ENCODE results near the gene SCUBE2.
A peak's percentile ranks its signal among the peaks of the same experiment; 100 is the strongest.
"Not testable (repeated sequence)": the region's sequence is repeated elsewhere in the genome, so short reads cannot be mapped to it uniquely, and the experiment has no call there.

Gene SCUBE2

DNA sequence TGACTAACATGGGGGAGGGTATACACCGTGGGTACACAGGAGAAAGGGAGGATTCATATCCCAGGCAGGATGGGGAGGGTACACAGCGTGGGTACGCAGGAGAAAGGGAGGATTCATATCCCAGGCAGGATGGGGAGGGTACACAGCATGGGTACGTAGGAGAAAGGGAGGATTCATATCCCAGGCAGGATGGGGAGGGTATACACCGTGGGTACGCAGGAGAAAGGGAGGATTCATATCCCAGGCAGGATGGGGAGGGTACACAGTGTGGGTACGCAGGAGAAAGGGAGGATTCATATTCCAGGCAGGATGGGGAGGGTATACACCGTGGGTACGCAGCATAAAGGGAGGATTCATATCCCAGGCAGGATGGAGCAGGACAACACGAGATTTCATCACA, 51.0 kb downstream of the SCUBE2 start:
- DNase-seq (ENCODE audit: low read depth) = no peak

DNA sequence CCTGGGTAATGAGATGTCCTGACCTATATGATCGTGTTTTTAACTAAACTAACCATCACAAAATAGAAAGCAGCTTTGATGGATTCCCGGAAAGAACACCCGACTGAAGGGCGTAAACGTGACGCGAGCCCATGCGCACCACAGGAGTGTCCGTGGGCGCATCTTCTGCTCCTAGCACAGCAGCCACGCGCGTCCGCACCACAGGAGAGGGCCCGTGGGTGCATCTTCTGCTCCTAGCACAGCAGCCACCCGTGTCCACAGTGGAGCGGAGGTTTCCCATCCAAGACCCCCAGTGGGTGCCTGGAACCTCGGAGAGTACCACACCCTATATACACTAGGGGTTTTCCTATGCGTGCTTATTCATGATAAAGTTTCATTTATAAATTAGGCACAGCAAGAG, 51.5 kb downstream of the SCUBE2 start:
- DNase-seq (ENCODE audit: low read depth) = no peak

DNA sequence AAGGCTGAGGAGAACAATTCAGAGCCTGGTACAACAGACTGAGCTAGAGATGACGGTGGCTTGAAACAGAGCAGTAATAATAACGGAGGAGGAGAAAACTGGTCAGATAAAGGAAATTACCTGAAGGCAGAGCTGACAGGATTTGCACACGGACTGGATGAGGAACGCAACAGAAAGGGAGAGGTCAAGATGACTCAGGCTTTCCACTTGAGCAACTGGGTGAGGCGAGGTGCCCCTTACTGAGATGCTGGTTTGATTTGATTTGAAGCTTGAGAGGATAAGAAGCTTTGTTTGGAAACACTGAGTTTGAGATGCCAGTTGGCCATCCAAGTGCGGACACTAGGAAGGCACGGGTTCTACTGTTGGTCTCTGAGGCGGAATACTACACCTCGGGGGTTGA, 52.2 kb downstream of the SCUBE2 start:
- no peak for DNase-seq (ENCODE audit: low read depth)

GRCh38 chr11:9038541-9038940, 52.9 kb downstream of the SCUBE2 start:
- no peak for DNase-seq (ENCODE audit: low read depth)

DNA sequence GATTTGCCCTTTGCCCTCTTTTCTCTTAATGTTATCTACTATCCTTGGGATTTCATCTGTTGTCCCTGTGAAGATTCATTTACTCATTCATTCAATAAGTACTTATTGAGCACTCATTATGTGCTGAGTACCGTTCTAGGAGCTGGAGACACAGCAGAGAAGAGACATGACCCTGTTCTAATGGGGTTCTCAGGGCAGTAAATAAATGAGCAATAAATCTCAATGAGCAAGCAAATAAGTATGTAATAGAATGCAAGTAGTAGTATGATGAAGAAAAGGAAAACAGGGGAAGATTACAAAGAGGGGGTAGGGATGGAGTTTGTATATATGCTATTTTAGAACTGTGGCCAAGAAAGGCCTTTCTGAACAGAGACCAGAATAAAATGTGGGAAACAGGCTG, 53.4 kb downstream of the SCUBE2 start:
- DNase-seq (ENCODE audit: low read depth) = no peak

DNA sequence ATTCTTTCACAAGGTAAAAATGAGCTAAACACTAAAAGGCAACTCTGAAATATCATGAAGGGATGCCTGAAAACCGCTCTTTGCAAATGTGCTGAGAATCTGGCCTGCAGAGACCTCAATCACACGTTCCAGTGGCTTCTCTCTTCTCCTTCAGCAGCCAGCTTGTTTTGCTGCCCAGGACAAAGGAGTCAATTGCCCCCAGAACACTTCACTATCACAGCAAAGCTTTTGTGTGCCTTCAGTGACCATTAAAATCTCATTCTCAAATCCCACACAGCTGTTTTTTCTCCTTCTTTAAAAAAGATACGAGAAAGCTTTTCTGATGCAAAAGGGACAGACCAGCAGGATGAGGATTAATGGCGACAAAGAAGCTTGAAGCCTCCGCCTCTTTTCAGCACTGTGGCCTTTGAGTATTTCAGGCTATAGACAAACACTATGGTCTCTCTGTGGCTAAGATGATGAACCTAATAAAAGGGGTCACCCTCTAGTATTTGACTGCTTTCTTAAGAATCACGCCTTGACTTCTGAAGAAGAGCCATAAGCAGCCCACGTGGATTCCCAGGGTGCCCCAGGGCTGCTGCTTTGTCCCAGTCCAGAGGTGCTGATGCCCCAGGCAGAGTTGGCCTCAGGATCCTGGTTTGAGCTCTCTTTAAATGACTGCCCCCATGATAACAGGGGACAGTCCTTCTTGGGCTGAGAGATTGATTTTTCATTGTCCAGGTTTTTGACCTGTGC, 54.2 kb downstream of the SCUBE2 start:
- no peak for DNase-seq (ENCODE audit: low read depth)

DNA sequence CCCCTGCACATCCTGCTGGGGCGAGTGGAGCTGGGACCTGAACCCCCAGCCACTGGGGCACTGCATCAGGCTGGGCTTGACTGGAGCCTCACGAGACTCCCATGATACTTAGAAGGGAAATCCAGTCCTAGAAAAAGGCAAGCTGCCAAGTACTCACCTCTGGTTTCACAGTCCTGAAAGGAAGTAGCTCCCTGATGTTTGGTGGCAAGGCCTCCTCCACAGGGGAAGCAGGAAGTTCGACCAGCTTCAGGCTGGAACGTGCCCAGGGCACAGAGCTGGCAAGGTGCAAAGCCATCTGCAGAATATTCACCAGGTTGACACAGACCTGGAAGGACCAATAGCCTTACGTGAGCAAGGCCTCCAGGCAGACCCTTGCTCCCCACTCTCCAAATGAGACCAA, 60.8 kb downstream of the SCUBE2 start:
- no peak for DNase-seq (ENCODE audit: low read depth)

DNA sequence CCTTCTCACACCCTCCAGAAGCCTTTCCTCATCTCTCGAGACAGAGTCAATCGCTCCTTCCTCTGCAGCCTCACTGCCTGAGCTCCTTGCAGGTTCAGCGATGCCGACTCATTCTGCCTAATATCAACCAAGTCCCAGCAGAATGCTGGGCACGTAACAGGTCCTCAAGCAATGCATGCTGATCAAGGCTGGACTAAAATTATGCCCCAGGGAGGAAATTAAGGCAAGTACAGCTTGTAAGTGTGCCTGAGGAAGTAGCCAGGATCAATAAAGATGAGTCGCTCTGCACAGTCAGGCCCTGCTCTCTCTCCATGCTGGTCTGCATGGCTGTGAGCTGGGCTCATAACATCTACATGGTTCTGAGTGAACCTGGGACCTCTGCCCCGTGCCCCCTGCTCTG, 62.0 kb downstream of the SCUBE2 start:
- DNase-seq (ENCODE audit: low read depth) = no peak

GRCh38 chr11:9028581-9028980, 62.8 kb downstream of the SCUBE2 start:
- no peak for DNase-seq (ENCODE audit: low read depth)

DNA sequence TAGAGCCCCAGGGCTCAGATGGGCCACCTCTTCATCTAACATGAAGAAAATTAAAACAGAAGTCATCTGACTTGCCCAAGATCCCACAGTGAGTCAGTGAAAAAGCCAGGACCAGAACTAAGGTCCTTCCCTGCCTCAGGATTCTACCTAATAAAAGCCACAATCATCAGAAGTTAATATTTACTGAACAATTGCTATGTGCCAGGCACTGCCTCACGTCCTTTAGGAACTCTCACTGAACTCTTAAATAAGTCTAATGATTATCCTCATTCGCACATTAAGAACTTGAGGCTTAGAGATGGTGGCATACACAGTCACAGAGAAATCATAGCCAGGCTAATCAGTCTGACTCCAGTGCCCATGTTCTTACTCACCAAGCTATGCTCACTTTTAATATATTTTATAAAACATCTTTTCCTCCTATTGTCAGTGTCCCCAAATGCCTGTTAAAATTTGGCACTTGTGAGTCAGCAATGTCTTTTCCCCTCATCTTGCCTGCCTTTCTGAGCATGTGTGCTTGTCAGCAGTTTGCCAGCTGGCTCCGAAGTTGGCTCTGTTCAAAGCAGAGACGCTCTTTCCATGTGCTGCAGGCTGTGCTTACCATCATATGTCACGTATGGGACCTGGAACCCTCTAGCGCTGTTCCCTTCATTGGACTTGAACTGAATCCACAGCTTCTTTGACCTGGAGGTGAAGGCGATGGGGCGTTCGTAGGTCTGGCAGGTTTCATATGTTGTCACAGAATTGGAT, 66.1 kb downstream of the SCUBE2 start:
- no peak for DNase-seq (ENCODE audit: low read depth)

DNA sequence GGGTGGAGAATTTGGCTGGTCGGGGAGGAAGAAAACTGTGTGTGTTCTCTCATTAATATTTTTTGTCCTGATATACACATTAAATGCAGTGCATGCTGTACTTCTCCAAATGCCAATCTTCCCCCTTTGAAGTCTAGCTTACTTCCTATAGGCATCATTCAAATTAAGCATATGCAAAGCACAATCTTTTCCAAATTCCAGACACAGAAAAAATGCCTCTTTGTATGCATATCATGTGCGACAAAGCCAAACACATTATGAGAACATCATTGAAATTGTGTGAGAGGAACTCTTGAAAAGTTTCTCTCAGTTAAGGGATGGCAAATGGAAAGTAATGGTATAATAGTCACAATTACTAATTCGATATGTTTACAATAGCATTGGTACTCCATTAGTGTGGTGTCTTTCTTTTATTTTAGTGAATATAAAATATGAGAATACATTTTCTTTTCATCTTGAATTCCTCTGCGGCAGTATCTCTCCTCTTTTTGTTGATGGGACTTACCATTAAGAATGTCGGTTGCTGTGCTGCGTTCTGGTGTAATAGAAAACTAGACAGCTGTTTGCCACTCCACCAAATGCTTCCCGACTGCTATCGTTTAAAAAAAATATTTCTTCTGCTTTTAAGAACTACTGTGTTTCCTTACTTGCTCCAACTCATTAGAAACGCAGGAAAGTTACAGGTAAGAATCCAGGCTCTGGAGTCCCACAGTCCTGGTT, 68.3 kb downstream of the SCUBE2 start:
- no peak for DNase-seq (ENCODE audit: low read depth)

DNA sequence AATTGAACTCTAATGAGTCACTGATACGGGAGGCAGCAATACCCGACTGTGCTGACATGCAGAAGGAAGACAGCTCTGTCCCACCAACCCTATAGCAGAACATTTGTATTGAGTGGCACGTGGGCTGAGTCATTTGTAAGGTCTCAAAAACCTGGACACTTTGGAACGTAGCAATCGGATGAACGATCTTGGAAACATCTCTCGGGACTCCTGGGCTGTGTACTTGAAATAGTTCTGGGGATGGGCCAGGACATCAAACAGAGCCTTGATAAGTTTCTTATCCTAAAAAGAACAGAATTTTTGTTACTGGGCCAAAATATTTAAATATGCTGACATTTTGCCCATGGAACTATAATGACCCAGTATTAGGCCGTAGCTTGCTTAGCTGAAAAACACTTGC, 70.5 kb downstream of the SCUBE2 start:
- no peak for DNase-seq (ENCODE audit: low read depth)

DNA sequence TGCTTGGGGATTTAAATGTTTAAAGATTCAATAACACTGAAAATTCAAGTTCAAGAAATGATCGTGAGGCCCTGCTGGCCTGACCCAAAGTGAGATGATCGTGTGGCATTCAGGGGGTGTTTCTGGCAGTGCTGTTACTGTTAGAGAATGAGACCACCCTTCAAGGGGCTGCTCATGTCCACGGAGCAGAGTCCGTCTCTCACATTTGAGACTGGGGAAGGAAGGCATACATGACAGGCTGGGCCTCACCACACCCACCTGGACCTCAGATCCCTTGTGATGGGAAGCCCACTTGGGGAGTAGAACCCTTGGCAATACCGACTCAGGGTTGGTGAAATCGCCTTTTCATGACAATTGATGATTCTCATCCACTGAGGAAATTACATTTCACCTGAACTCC, 71.5 kb downstream of the SCUBE2 start:
- no peak for DNase-seq (ENCODE audit: low read depth)

DNA sequence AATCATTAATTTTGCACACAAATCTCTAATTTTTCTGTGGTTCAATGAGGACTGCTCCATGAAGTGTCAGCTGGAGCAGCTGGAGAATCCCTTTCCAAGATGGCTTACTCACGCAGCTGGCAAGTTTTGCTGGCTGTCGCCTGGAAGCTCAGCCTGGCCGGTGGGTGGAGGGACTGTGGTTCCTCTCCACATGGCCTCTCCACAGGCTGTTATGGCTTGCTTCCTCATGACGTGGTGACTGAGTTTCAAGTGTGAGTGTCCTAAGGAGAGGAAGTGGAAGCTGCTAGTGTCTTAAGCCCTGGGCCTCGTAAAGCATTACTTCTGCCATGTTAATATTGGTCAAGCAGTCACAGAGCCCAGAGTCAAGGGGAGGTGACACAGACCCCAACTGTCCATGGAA, 73.6 kb downstream of the SCUBE2 start:
- no peak for DNase-seq (ENCODE audit: low read depth)

GRCh38 chr11:9016916-9017642, 74.3 kb downstream of the SCUBE2 start:
- no peak for DNase-seq (ENCODE audit: low read depth)

DNA sequence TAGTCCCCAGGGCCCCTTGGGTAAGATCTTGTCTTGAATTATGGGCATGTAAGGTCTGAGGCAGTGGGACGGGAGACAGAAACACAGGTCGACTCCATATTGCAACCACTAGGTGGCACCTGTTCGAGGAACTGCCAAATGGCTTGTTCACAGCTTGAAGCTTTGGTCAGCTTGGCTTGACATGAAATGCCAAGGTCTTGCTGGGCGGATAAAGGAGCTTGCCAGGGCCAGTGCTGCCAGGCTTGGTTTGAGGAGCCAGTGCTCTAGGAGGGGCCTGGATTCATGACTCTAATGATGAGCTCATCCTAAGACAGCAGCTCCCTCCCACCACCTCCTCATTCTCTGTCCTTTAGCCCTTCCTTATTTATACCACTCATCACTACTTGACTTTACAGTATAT, 75.7 kb downstream of the SCUBE2 start:
- peak; percentile 33 for DNase-seq (ENCODE audit: low read depth)

GRCh38 chr11:9014826-9015225, 76.6 kb downstream of the SCUBE2 start:
- DNase-seq (ENCODE audit: low read depth) = no peak

- DNase-seq (ENCODE audit: low read depth) = no peak
Observed at GRCh38 chr11:9013373-9013772, 78.0 kb downstream of the SCUBE2 start.

DNA sequence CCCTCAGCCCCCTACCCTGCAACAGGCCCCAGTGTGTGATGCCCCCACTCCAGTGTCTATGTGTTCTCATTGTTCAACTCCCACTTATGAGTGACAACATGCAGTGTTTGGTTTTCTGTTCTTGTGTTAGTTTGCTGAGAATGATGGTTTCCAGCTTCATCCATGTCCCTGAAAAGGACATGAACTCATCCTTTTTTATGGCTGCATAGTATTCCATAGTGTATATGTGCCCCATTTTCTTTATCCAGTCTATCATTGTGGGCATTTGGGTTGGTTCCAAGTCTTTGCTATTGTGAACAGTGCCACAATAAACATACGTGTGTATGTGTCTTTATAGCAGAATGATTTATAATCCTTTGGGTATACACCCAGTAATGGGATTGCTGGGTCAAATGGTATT, 81.9 kb downstream of the SCUBE2 start:
- not testable (repeated sequence) for DNase-seq (ENCODE audit: low read depth)

DNA sequence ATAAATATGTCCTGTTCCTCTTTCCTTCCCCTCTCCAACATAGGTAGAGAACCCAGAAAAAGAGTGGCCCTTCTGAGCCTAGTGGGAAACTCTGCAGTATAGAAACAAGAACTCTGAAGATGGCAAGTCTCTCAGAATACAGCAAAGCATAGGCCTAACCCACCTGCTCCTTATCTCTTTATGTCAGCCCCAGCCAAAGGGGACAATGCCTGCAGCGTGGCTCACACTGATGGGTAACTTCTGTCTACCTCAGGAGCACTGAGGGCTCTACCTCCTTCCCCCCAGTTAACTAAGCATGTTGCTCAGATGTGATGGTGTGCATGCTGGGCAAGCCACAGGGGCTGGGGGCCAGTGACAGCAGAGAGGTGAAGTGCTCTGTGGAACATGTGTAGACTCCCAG, 82.7 kb downstream of the SCUBE2 start:
- no peak for DNase-seq (ENCODE audit: low read depth)

- no peak for DNase-seq (ENCODE audit: low read depth)
Observed at GRCh38 chr11:9008011-9008550, 83.3 kb downstream of the SCUBE2 start.

- DNase-seq (ENCODE audit: low read depth) = no peak
Observed at GRCh38 chr11:9005087-9005486, 86.3 kb downstream of the SCUBE2 start.

All from activated T-cell treated with anti-CD3 and anti-CD28 coated beads for 1 hour (primary cell).